HUES64 (cell line): ENCODE results near the gene AMOTL2.

Source experiments
- H3K27ac ChIP-seq: 2 replicates; pipeline ENCODE4 v1.7.0; 2013; ENCODE audit warnings: low read depth, low read length, inconsistent platforms
- H3K27me3 ChIP-seq: 2 replicates; pipeline ENCODE4 v1.6.1; 2013; ENCODE audit warnings: mild to moderate bottlenecking, low read length; ENCODE audit not compliant: insufficient read depth
- H3K36me3 ChIP-seq: 2 replicates; pipeline ENCODE4 v1.6.1; 2013; ENCODE audit warnings: mild to moderate bottlenecking, low read length; ENCODE audit not compliant: insufficient read depth
- H3K4me1 ChIP-seq: 2 replicates; pipeline ENCODE4 v1.6.1; 2013; ENCODE audit warnings: mild to moderate bottlenecking, low read length, moderate library complexity; ENCODE audit not compliant: insufficient read depth
- H3K4me3 ChIP-seq: 2 replicates; pipeline ENCODE4 v1.5.1; 2013; ENCODE audit warnings: mild to moderate bottlenecking, low read length, moderate library complexity
- H3K9ac ChIP-seq: 2 replicates; pipeline ENCODE4 v1.6.1; 2013; ENCODE audit warnings: mild to moderate bottlenecking, low read depth, low read length
- H3K9me3 ChIP-seq: 2 replicates; pipeline ENCODE4 v1.6.1; 2013; ENCODE audit warnings: low read depth, low read length; ENCODE audit not compliant: insufficient read depth
- WGBS: fragments of 150-250, 120-280 bp; methylation state at CpG from one replicate; pipeline ENCODE4 v1.1.7; 2013; ENCODE audit warnings: missing lambda C conversion rate; 5-methylcytosine and 5-hydroxymethylcytosine counted together

AMOTL2 gene

DNA sequence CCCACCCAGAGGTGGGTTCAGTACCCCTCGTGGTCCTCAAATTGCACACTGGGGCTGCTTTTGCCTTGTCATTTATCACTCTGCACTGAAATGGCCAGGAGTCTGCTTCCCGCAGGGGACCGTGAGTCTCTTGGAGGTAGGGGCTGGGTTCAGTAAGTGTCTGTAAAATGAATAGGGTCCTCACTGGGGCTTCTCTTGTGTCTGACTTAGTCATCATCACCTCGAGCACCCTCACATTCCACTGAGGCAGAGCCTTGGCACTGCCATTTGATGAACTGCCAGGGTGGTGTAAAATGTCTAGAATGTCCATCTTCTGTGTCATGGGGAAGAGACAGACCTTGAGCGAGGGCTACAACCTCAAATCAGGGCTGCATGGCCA, 62.6 kb downstream of the AMOTL2 start:
- Histone ChIP-seq H3K9me3 (no peaks in the 10 kb centered on the region), H3K9ac (no peak overlapping the region), H3K4me3 (no peak overlapping the region), H3K27ac (no peak overlapping the region), H3K4me1 (peaks cover 36% of the 10 kb centered on the region), H3K36me3 (no peaks in the 10 kb centered on the region), H3K27me3 (peaks cover 25% of the 10 kb centered on the region)
- WGBS, result 91% methylated on average over 5 of the region's 5 CpGs

DNA sequence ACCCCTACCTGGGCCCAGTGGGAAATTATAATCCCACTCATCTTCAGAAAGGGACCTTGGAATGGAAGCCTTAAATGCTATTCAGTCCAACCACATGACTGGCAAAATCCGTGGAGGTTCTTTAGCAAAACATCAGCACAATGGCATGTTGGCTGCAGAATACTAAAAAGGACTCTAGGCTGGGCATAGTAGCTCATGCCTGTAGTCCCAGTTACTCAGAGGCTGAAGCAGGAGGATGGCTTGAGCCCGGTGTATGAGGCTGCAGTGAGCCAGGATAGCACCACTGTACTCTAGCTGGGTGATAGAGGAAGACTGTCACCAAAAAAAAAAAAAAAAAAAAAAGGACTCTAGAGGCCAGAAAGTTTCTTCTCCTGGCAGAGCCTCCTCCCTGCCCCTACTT, 63.0 kb downstream of the AMOTL2 start:
- 81% methylated on average over 2 of the region's 2 CpGs for WGBS

DNA sequence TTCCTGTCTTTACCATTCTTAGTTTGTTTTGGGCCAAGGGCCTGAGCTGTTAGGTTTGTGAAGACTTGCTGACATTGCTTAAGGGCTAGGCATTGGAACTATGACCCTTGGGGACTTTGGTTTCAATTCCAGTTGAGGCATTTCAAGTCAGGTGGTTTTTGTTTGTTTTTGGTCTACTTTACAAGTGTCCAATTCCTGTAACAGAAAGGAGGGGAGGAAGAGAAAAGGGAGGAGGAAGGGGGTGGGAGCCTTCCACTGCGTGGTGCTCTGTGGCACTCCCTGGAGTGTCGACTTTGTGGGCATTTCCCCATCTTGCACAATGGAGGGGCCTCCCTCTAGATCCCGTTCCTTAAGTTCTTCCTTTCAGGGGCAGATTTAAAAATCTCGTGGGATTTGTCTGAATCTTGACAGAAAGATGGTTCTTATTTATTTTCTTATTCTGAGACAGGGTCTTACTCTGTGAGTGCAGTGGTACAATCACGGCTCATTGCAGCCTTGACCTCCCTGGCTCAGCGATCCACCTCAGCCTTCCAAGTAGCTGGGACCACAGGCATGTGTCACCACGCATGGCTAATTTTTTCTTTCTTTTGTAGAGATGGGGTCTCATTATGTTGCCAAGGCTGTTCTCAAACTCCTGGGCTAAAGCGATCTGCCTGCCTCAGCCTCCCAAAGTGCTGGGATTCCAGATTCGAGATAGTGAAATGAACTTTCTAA, 64.1 kb downstream of the AMOTL2 start:
- Histone ChIP-seq H3K27me3 (peaks cover 24% of the 10 kb centered on the region), H3K4me3 (no peak overlapping the region), H3K9ac (no peak overlapping the region), H3K4me1 (peaks cover 27% of the 10 kb centered on the region), H3K9me3 (no peaks in the 10 kb centered on the region), H3K36me3 (no peaks in the 10 kb centered on the region), H3K27ac (no peak overlapping the region)
- 84% methylated on average over 9 of the region's 9 CpGs for WGBS

More for the DNA sequence above, 63.0 kb downstream of the AMOTL2 start:
- Histone ChIP-seq H3K4me3 (no peak overlapping the region), H3K27me3 (peaks cover 25% of the 10 kb centered on the region), H3K9ac (no peak overlapping the region), H3K27ac (no peak overlapping the region), H3K4me1 (peaks cover 36% of the 10 kb centered on the region), H3K9me3 (no peaks in the 10 kb centered on the region), H3K36me3 (no peaks in the 10 kb centered on the region)

DNA sequence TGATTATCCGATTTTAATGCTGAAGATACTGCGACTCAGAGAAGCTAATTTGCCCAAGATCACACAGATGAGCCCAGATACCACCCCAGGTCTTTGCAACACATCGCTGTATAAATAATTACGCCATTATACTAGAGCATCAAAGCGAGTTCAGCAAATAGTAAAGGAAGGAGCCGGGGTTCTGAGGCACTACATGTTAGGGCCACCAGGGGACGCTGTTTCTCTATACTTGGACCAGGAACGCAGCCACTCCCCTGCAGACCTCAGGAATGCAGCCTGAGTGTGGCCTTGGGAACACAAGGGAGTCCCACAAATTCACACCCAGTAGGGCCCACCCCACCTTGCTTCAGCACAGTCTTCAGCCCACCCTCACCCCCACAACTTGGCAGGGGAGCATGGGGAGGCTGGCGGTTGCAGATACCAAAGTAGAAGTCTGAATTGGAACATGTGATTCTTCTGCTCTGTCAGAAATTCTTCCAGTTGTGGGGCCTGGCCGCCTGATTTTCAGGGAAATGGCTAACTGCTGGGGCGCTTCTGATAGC, 65.8 kb downstream of the AMOTL2 start:
- H3K36me3 ChIP-seq, result no peaks in the 10 kb centered on the region
- H3K9ac ChIP-seq, result no peak overlapping the region
- H3K27me3 ChIP-seq, result peaks cover 7% of the 10 kb centered on the region; the same call in 1 of the 2 replicates
- no peaks in the 10 kb centered on the region for H3K9me3 ChIP-seq
- H3K4me1 ChIP-seq, result peaks cover 11% of the 10 kb centered on the region; the same call in 1 of the 2 replicates
- H3K27ac ChIP-seq, result peak overlapping the region; percentile 50; the same call in 1 of the 2 replicates
- 15% methylated on average over 11 of the region's 11 CpGs for WGBS
- 0 out of 2 replicates have a peak overlapping the region, but pooled peaks have one; percentile 12 for H3K4me3 ChIP-seq

DNA sequence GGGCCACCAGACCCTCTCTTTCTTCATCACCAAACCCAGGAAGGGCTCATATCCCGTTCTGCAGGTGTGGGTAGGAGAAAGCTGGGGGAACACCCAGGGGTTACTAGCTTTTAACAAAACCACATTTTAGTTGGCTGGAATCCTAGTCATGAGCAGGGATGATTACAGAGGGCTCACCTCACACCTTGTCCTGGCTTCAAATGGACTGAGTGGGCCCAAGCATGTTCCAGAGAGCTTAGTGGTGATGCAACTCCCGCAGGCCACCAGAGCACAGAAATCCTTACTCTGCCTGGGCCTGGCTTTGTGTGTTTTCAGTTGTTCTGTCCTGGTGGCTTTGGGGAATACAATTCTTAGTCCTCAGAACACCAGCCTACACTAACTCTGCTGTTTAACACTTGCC, 66.8 kb downstream of the AMOTL2 start:
- H3K36me3 ChIP-seq, result no peaks in the 10 kb centered on the region
- 64% methylated on average over 2 of the region's 2 CpGs for whole genome bisulfite sequencing
- H3K27me3 ChIP-seq, result peaks cover under 1% of the 10 kb centered on the region; the same call in 1 of the 2 replicates
- no peak overlapping the region for H3K4me3 ChIP-seq
- peaks cover 11% of the 10 kb centered on the region; the same call in 1 of the 2 replicates for H3K4me1 ChIP-seq
- H3K9ac ChIP-seq, result no peak overlapping the region
- H3K27ac ChIP-seq, result no peak overlapping the region
- no peaks in the 10 kb centered on the region for H3K9me3 ChIP-seq

DNA sequence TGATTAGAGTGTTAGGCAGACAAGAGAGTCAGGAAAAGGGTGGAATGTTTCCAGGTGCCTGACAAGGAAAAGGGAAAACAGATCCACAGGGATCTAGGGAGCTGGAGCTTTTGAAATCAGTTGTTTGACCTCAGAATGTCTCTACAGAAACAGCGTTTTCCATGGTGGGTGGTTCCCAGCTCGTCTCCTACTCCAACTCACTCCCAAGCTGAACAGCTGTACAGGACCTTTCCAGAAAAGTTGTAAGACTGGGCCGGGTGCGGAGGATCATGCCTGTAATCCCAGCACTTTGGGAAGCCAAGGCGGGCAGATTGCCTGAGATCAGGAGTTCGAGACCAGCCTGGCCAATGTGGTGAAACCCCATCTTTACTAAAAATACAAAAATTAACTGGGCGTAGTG, 67.9 kb downstream of the AMOTL2 start:
- Histone ChIP-seq H3K27me3 (no peaks in the 10 kb centered on the region), H3K36me3 (no peaks in the 10 kb centered on the region), H3K9me3 (no peaks in the 10 kb centered on the region), H3K4me1 (peaks cover 11% of the 10 kb centered on the region; the same call in 1 of the 2 replicates), H3K9ac (no peak overlapping the region), H3K4me3 (no peak overlapping the region), H3K27ac (no peak overlapping the region)
- WGBS, result 89% methylated on average over 7 of the region's 7 CpGs
